ENCODE data around the gene STT3B. TPM values are rescaled to one million over a fixed set of nuclear protein-coding genes. Genes with fewer than 3 reads are reported as not detected.

STT3B gene
- total RNA-seq, 2 donors from 2014 or later = 78.0 to 87.5 TPM

- H3K9me3 ChIP-seq = no peaks in the 10 kb centered on the region
- peaks cover 43% of the 10 kb centered on the region for H3K36me3 ChIP-seq
These were observed 91.5 kb downstream of the STT3B start for GRCh38 chr3:31624083-31624709.

GRCh38 chr3:31625358-31625757 is 92.6 kb downstream of the STT3B start:
- no peak for TF ChIP-seq CTCF (IDR thresholded peaks at IDR 0.05)
- H3K27me3 ChIP-seq = no peaks in the 10 kb centered on the region
- no peaks in the 10 kb centered on the region for H3K9me3 ChIP-seq
- H3K36me3 ChIP-seq = peaks cover 47% of the 10 kb centered on the region
- no peak overlapping the region for H3K27ac ChIP-seq
- H3K4me1 ChIP-seq = no peaks in the 10 kb centered on the region
- DNase-seq (ENCODE audit: low spot score) = no peak
- H3K4me3 ChIP-seq = no peak overlapping the region

More at GRCh38 chr3:31624083-31624709, 91.5 kb downstream of the STT3B start:
- no peaks in the 10 kb centered on the region for H3K27me3 ChIP-seq
- no peak for TF ChIP-seq CTCF (IDR thresholded peaks at IDR 0.05)
- H3K4me3 ChIP-seq = no peak overlapping the region
- H3K4me1 ChIP-seq = no peaks in the 10 kb centered on the region
- no peak overlapping the region for H3K27ac ChIP-seq
- no peak for DNase-seq (ENCODE audit: low spot score)

- Histone ChIP-seq H3K4me3 (no peak overlapping the region), H3K27ac (no peak overlapping the region), H3K4me1 (no peaks in the 10 kb centered on the region), H3K36me3 (peaks cover 65% of the 10 kb centered on the region), H3K9me3 (no peaks in the 10 kb centered on the region), H3K27me3 (no peaks in the 10 kb centered on the region)
- TF ChIP-seq CTCF (IDR thresholded peaks at IDR 0.05) = no peak
- DNase-seq (ENCODE audit: low spot score) = no peak
These were observed 96.3 kb downstream of the STT3B start for GRCh38 chr3:31629054-31629453.

- no peak overlapping the region for H3K4me3 ChIP-seq
- H3K27ac ChIP-seq = no peak overlapping the region
- TF ChIP-seq CTCF (IDR thresholded peaks at IDR 0.05) = no peak
- H3K4me1 ChIP-seq = no peaks in the 10 kb centered on the region
- peaks cover 47% of the 10 kb centered on the region for H3K36me3 ChIP-seq
- no peak for DNase-seq (ENCODE audit: low spot score)
- H3K9me3 ChIP-seq = no peaks in the 10 kb centered on the region
- no peaks in the 10 kb centered on the region for H3K27me3 ChIP-seq
These were observed 101.8 kb downstream of the STT3B start for GRCh38 chr3:31634476-31634875.

- no peak for TF ChIP-seq CTCF (IDR thresholded peaks at IDR 0.05)
- no peaks in the 10 kb centered on the region for H3K9me3 ChIP-seq
- no peak for DNase-seq (ENCODE audit: low spot score)
- H3K4me1 ChIP-seq = no peaks in the 10 kb centered on the region
- H3K36me3 ChIP-seq = peaks cover 41% of the 10 kb centered on the region
- no peak overlapping the region for H3K4me3 ChIP-seq
- H3K27me3 ChIP-seq = no peaks in the 10 kb centered on the region
- no peak overlapping the region for H3K27ac ChIP-seq
These were observed 102.8 kb downstream of the STT3B start for GRCh38 chr3:31635545-31635944.

GRCh38 chr3:31636049-31636448 is 103.3 kb downstream of the STT3B start:
- Histone ChIP-seq H3K27ac (no peak overlapping the region), H3K27me3 (no peaks in the 10 kb centered on the region), H3K9me3 (no peaks in the 10 kb centered on the region), H3K4me1 (no peaks in the 10 kb centered on the region), H3K36me3 (peaks cover 38% of the 10 kb centered on the region), H3K4me3 (no peak overlapping the region)
- TF ChIP-seq CTCF (IDR thresholded peaks at IDR 0.05) = no peak
- no peak for DNase-seq (ENCODE audit: low spot score)

All from right atrium auricular region (tissue), 2 donors.